Stimulated activated CD4-positive, alpha-beta T cell treated with anti-CD3 and anti-CD28 coated beads, Interleukin-4, amount 100 ng/mL, for 4 hours (primary cell): ENCODE measurements around the gene RC3H1.
"Not testable (repeated sequence)": the region's sequence is repeated elsewhere in the genome, so short reads cannot be mapped to it uniquely, and the experiment has no call there.

Experiments
- DNase-seq, 2 experiments: peaks; one replicate each; pipeline ENCODE4 v3.0.0-alpha.2; 2020

Gene RC3H1, protein sequence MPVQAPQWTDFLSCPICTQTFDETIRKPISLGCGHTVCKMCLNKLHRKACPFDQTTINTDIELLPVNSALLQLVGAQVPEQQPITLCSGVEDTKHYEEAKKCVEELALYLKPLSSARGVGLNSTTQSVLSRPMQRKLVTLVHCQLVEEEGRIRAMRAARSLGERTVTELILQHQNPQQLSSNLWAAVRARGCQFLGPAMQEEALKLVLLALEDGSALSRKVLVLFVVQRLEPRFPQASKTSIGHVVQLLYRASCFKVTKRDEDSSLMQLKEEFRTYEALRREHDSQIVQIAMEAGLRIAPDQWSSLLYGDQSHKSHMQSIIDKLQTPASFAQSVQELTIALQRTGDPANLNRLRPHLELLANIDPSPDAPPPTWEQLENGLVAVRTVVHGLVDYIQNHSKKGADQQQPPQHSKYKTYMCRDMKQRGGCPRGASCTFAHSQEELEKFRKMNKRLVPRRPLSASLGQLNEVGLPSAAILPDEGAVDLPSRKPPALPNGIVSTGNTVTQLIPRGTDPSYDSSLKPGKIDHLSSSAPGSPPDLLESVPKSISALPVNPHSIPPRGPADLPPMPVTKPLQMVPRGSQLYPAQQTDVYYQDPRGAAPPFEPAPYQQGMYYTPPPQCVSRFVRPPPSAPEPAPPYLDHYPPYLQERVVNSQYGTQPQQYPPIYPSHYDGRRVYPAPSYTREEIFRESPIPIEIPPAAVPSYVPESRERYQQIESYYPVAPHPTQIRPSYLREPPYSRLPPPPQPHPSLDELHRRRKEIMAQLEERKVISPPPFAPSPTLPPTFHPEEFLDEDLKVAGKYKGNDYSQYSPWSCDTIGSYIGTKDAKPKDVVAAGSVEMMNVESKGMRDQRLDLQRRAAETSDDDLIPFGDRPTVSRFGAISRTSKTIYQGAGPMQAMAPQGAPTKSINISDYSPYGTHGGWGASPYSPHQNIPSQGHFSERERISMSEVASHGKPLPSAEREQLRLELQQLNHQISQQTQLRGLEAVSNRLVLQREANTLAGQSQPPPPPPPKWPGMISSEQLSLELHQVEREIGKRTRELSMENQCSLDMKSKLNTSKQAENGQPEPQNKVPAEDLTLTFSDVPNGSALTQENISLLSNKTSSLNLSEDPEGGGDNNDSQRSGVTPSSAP

DNA sequence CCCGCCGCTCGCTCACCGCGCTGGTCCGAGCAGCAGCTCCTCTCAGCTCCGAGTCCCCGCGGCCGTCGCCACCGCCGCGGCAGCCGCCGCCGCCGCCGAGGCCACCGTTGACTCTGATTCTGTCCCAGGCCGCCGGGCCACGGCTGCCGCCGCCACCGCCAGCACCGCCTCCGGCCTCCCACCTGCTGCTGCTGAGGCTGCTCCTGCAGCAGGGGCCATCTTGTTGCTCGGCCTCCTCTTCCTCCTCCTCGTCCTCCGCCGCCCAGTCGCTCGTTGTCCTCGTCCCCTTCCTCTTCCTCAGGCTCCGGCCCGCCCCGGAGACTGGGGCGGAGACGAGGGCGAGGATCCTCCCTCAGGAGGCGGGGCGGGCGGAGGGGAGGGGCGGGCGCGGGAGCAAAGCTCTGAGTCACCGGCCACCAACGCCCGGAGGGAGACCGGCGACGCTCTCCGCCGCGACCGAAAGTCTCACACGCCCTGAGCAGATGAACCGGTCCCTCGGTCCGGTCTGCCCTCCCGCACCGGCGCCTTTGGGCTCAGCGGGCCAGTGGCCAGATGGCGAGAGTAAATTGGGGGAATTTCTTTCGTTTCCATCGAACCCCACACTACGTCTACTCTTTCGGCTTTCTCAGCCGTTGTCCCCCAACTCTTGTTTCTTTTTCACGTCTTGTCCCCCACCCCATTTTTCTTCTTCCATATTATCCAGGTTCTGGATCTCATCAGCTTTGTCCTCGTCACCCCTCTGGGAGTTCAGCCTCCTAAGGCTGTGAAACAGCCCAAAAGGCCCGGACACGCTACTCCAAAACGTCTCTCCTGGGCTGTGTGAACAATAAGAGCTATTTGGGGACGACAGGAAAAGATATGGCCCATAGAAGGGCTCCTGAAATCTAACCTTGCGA is at the start of gene RC3H1:
Gene RC3H1 (minus strand): TSS at position 278 of the 896 bp plus-strand sequence. CDS start 29,372 bp downstream, outside the sequence.
- peak; percentile 85 to 87 for DNase-seq

DNA sequence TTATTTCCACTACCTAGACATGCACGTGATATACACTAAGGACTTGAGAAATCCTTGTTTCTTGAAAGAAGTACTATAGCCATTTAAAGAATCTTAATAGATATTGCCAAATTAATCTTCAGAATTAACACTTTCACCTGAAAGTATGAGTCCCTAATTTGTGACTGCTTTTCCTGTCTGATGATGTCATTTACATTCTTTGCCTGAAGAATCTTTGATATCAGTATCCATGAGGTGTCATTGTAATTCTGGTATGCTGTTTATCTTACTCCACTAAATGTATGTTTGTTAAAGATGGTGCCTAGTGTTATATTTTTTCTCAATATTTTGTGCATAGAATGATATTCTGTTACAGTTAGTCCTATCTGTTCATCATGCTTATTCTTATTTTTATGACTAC is 48.5 kb upstream of the RC3H1 start:
- DNase-seq: no peak

DNA sequence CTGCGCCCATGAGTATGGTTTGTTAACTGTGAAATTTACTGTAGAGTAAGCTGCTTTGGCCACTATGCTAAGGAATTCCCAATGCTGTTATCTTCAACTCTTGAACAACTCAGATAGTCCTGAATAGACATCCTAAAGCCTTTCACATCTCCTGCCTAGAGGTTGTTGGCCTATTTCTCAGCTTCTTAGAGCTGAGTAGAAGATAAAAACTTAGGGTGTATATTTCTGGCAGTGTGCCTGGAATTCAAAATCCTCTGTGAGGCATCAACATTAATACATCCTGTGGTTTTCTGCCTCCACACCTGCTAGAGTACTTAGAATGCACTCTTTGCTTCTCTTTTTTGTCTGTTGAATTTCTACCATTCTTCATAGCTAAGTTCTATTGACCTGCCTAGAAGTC is 45.8 kb upstream of the RC3H1 start:
- no peak for DNase-seq

DNA sequence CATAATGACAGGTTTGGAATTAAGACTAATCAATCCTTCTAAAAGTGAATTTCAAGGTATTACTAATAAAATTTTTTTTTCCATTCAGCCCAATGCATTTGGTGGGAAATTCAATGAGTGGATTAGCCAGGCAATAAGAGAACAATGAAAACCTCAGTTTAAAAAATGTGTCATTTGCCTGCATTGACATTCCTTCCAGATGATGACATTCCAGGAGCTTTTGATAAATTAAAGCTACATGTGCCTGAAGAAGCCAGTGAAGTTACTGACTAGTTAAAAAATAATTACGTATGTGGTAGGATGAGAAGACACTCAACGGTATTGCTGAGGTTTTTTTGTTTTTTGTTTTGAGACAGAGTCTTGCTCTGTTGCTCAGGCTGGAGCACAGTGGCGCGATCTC is 37.9 kb upstream of the RC3H1 start:
- DNase-seq: no peak

DNA sequence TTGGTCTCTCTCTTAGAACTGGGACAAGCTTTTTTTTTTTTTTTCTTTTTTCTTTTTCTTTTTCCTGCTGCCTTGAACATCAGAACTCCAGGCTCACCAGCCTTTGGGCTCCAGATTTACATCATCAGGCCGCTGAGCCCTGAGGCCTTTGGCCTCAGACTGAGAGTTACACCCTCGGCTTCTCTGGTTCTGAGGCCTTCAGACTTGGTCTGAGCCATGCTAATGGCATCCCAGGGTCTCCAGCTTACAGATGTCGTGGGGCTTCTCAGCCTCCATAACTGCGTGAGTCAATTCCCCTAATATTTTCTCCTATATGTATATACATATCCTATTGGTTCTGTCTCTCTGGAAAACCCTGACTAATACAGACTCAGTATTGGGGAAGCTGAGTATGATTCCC is 36.5 kb upstream of the RC3H1 start:
- DNase-seq: no peak

DNA sequence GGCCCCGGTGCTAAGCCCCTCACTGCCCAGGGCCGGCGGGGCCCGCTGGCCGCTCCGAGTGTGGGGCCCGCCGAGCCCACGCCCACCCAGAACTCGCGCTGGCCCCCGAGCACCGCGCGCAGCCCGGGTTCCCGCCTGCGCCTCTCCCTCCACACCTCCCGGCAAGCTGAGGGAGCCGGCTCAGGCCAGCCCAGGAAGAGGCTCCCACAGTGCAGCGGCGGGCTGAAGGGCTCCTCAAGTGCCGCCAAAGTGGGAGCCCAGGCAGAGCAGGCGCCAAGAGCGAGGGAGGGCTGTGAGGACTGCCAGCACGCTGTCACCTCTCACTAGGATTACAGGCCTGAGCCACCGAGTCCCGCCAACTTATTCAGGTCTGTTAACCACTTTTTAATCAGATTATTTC is 34.5 kb upstream of the RC3H1 start:
- not testable (repeated sequence) for DNase-seq

DNA sequence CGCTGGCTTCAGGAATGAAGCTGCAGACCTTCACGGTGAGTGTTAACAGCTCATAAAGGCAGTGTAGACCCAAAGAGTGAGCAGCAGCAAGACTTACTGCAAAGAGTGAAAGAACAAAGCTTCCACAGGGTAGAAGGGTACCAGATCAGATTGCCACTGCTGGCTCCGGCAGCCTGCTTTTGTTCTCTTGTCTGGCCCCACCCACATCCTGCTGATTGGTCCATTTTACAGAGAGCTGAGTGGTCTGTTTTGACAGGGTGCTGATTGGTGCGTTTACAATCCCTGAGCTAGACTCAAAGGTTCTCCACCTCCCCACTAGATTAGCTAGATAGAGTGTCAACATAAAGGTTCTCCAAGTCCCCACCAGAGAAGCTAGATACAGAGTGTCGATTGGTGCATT is 33.6 kb upstream of the RC3H1 start:
- not testable (repeated sequence) for DNase-seq

DNA sequence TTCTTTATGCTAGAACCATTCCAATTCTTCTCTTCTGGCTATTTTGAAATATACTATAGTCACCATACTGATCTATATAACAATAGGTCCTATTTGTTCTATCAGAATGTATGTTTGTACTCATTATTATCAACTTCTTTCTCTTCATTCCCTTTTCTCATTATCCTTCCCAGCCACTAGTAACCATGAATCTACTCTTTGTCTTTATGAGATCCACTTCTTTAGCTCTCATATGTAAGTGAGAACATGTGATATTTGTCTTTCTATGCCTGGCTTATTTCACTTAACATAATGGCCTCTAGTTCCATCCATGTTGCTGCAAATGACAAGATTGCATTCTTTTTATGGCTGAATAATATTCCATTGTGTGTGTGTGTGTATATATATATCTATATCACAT is 31.7 kb upstream of the RC3H1 start:
- DNase-seq: no peak

DNA sequence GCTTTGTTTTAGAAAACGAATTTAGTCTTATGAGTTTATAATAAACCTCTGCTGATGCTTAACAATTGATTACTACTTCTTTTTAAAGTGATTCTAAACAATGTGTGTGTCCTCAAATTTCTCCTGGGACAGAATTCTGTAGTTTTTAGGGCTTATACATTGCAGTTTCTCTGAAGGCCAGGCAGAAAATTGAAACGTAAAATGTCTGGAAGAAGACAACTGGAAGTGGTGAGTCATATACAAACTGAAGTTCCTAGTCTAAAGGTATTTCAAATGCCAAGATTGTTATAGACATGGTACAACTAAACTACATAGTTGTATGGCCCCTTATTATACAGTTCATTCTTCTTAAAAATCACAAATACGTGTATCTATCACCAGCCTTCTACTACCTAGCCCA is 30.5 kb upstream of the RC3H1 start:
- DNase-seq: no peak

DNA sequence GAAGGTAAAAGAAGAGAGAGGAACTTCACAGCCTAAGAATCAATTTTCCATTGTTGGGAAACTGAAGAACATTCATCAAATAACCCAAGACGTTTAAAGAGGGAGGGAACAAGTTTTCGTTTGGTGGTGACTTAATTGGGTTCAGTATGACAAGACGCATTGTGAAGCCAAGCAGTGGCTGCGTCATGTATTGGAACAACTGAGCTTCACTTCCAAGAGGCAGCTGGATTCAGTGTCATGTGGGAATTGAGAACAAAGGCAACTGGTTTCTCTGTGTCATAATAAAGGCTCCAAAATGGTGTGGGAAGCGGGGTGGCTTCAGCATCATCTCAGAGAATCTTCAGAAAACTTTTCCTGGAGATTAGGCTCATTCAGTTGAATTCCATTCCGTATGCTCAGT is 29.8 kb upstream of the RC3H1 start:
- no peak for DNase-seq

DNA sequence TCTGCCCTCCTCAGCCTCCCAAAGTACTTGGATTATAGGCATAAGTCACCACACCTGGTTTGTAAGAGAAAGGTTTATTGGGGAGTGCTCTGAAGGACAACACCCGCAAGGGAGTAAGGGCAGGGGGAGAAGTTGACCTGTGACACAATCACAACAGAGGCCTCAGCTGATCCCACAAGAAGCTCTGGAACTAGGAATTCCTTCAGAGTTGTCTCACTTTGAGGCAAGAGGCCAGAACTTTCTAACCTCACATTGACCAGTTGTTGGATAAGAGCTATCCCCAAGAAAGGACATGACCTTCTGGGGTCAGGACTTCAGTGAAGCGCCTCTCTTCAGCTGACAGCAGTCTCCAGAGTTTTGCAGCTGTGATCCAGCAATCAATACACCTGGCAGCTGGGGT is 27.4 kb upstream of the RC3H1 start:
- DNase-seq: no peak

DNA sequence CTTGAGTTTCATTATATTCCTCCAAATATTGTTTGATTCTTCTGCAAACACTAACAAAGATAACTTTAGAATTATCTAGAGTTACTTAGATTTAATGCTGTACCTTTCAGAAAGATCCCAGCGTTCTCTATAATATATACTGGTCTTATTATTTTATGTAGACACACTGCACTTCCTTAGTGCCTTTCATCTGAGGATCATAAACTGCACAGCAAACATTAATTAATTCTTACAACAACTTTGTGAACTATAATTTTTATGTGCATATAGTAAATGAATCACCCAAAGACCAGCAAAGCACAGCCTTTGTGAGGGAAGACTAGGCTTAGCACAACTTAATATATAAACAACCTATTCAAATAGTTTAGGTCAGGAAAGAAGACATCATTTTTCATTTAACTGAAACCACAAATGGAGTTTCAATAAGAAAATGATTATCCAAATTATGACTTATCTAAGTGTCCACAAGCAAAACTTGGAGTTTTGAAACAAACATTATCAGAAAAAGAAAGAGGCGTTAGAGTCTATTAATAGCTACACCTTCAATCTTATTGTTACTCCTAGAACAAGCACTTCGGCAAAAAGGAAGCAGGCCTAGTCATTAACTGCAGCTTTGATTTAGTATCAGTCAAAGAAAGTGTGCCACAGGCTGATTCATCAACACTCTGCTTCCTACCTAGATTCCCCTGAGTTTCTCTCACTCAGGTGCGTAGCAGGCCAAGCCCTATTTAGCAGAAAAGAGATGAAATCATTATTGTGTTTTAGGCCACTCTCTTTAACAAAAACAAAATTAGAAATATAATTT is 22.5 kb upstream of the RC3H1 start:
- DNase-seq: no peak

DNA sequence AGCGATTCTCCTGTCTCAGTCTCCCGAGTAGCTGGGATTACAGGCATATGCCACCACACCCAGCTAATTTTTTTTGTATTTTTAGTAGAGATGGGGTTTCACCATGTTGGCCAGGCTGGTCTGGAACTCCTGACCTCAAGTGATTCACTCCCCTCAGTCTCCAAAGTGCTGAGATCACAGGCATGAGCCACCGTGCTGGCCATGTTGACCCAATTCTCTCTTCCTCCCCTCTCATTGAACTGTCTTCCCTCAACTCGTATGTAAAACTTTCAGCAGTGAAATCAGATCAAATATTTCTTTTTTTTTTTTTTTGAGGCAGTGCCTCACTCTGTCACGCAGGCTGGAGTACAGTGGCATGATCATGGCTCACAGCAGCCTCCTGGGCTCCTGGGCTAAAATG is 20.4 kb upstream of the RC3H1 start:
- DNase-seq: not testable (repeated sequence)

DNA sequence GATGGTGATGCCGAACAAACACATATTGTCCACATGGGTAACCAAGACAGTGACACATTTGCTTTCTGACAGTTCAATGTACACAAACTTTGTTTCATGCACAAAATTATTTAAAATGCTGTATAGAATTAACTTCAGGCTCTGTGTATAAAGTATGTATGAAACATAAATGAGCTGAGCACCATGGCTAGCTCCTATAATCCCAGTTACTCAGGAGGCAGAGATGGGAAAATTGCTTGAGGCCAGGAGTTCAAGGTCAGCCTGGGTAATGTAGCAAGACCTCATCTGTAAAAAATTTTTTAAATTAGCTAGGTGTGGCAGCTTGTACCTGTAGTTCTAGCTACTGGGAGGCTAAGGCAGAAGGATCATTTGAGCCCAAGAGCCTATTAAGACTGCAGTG is 19.2 kb upstream of the RC3H1 start:
- no peak for DNase-seq

DNA sequence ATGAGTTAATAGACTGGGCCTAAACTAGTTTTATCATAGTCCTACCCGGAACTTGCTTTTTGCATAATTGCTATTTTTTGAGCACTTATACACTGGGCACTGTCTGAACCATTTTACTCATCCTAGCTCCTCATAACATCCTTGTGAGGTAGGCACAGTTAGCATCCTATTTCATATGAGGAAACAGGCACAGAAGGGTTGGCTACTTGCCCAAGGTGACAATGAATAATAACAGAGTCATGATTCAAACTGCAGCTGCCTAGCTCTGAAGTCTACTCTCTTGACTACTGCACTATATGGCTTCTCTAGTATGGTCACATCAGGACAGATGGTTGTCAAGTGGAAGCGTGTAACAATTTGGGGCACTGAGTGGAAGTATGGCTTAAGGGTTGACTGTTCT is 18.2 kb upstream of the RC3H1 start:
- no peak for DNase-seq

DNA sequence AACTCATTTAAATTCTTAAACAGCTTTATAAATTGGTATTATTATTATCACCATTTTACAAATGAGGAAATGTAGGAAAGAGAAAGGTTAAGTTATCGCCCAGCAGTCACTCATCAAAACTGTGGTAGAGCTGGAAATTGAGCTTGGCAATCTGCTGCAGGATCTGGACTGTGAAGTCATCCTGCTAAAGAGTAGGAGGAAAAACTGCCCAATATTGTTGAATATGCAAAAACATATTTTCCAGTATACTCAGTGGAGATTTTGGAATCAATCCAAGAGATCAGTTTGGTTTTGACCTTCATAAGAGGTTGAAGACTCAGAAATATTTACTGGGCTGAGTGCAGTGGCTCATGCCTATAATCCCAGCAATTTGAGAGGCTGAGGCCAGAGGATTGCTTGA is 16.9 kb upstream of the RC3H1 start:
- no peak for DNase-seq

DNA sequence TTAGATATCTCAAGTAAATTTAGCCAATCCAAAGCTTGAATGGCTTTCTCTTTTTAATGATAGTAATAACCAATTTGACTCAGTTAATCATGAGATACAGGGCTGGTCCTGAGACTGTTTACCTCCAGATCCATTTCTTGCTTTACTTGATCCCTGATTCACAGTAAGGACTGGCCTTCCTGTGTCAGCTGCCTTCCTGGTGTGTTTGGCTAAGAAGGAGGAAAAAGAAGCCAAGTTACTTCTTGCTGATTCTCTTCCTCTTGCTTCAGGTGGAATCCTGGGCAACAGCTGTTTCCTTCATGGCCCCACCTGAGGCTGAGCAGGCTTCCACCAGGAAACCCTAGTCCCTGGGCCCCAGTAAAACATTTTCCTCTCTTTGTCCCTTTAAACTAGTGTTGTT is 14.6 kb upstream of the RC3H1 start:
- DNase-seq: no peak

DNA sequence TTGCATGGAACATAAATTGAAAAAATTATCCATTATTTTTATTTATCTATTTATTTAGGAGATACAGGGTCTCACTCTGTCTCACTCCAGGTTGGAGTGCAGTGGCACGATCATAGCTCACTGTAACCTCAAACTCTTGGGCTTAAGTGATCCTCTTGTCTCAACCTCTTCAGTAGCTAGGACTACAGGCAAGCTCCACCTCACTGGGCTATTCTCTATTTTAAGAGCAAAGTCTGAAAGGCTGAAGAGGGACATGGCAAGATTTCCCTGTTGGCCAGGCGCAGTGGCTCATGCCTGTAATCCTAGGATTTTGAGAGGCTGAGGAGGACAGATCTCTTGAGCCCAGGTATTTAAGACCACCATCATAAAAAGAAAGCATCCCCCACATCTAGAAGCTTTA is 14.0 kb upstream of the RC3H1 start:
- no peak for DNase-seq

DNA sequence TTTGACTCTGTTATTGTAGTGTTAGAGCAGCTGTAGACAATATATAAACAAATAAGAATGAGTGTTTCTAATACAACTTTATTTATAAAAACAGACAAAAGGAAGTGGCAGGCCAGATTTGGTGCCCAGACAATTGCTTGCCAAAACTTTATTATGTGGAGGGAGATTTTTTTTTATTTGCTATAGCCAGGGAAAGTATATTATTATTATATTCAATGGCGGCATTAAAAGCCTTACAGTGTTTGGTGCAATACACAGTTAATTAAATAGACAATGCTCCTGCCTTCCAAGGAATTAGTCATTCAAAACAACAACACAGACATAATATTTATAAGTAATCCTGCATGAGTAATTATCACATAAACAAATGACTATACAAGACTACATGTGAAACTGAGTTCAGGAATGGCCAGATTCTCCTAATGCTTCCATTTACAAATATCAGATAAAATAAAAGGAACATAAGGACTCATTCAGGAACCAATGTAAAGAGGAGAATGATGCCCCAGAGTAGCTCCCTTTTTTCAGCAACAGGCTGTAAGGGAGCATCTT is 10.6 kb upstream of the RC3H1 start:
- no peak for DNase-seq

DNA sequence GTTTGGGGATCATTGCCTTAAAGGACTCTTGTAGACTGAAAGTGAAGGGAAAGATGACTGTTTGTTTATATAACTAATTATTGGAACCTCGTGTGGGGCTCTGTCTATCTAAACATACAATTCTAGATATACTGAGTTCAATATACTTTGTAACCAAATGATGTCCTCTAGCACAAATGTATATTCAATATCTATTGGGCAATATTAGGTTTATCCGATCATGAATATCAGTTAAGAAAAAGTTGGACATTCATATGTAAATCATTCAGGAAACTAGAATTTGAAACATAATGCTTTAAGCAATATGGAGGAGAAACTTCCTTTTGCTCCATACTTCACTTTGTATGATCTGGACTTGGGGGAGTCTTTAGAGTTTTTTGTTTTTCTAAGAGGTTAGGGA is 8.9 kb upstream of the RC3H1 start:
- DNase-seq: no peak

DNA sequence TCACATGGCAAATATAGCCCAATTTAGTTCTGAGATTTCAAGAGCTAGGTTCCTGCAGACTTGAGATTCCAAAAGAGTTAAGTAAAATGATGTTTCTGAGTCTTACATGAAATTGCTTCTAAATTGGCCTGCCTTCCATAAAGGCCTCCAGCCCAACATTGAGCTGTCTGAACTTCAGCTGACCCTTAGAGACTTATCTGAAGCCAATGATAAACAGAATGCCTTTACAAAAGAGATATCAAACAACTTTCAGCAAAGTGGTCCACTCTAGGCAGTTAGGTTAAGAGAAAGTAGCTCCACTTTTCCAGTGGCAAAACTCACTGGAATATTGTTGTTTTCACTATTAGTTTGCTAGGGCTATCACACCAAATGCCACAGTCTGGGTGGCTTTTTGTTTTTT is 6.3 kb upstream of the RC3H1 start:
- no peak for DNase-seq
